M059J (cell line): ENCODE measurements around the gene RNF11. TPM values are rescaled to one million over a fixed set of nuclear protein-coding genes. Genes with fewer than 3 reads are reported as not detected.

Source experiments
- DNase-seq: peaks from one replicate; pipeline ENCODE4 v3.0.0-alpha.2; 2012; ENCODE audit warnings: low read depth
- total RNA-seq: library from RNA; depleted of rRNA; stranded (reverse); fragments of >200 nt; shearing (Covaris generic); gene quantifications from 2 replicates; pipeline ENCODE4 v1.2.3, GENCODE V29; 2014

The RNF11 gene
- total RNA-seq, 1 experiment from 2014 or later, result 237 TPM

DNA sequence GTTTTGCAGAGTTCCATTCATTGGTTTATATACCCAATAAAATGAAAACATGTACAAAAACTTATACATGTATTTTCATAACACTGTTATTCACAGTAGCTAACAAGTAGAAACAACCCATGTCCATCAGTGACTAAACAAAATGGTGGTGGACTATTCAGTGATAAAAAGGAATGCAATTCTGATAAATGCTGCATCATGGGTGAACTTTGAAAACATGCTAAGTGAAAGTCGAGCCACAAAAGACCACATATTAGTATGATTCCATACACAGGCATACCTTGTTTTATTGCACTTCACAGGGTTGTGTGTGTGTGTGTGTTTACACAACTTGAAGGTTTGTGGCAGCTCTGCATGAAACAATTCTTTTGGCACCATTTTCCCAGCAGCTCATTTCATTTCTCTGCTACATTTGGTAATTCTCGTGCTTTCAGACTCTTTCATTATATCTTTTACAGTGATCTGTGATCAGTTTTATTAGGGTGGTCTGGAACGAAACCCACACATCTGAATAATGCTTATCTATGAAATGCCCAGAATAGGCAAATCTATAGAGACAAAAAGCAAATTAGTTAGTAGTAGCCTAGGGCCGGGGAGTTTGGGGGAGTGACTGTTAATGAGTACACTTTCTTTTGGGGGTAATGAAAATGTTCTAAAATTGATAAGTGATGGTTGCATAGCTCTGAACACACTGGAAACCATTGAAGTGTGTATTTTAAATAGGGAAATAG is 27.2 kb downstream of the RNF11 start:
- no peak for DNase-seq

DNA sequence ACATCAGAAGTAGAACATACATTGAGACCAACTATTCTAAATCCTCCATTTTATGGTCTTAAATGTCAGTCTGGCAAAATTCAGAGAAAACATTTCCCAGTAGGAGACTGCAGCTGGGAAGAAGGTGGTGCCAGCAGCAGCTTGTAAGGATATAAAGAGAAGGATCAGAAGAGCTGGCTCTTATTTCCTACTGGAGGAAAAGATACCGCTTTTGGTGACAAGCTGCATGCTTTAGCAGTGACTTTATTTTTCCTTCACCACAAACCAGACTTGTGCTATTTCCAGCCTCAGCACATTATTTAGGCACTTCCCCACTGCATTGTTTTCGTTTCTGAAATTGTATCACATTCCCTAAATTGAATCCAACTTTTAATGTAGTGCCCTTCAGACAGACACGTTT is 28.4 kb downstream of the RNF11 start:
- peak; percentile 96 for DNase-seq

DNA sequence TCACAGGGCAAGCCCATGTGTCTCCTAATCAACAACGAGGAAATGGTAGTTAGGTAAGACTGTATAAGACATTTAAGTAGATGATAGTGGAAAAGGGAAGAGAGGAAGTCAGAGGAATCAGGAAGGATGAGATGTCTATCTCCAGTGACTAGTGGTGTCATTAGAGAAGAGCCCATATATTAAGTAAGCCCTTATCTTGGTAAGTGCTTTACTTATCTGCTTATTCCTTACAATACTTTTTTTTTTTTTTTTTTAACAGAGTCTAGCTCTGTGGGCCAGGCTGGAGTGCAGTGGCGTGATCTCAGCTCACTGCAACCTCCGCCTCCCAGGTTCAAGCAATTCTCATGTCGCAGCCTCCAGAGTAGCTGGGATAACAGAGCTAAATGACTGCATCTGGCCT is 29.5 kb downstream of the RNF11 start:
- DNase-seq, result no peak

DNA sequence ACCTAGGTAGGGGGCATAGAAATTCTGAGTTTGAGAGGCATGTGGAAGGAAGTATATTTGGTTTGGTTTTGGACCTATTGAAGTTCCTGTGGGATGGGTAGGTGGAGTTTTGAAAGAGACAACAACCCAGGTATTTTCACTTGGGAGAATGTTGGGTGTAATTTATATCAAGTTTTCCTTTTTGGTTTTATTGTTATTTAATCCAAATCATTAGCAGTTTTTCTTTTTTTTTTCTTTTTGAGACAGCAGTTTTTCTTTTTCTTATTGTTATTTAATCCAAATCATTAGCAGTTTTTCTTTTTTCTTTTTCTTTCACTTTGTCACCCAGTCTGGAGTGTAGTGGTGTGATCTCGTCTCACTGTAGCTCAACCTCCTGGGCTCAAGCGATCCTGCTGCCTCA is 30.1 kb downstream of the RNF11 start:
- DNase-seq, result no peak

DNA sequence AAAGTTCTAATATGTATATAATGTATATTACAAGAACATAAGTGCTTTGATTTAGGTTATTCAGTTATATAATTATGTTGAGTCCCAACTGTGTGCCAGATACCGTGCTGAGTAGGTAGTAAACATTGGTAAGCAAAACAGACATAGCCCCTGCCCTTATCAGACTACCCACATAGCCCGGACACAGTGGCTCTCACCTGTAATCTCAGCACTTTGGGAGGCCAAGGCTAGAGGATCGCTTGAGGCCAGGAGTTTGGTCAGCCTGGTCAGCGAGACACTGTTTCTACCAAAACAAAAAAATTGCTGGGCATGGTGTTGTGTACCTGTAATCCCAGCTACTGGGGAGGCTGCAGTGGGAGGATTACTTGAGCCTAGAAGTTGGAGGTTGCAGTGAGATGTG is 30.7 kb downstream of the RNF11 start:
- DNase-seq, result no peak

GRCh38 chr1:51268634-51269033 is 32.6 kb downstream of the RNF11 start:
- DNase-seq, result peak; percentile 64

GRCh38 chr1:51270751-51271150 is 34.7 kb downstream of the RNF11 start:
- DNase-seq, result no peak

GRCh38 chr1:51272916-51273315 is 36.8 kb downstream of the RNF11 start:
- DNase-seq, result no peak

DNA sequence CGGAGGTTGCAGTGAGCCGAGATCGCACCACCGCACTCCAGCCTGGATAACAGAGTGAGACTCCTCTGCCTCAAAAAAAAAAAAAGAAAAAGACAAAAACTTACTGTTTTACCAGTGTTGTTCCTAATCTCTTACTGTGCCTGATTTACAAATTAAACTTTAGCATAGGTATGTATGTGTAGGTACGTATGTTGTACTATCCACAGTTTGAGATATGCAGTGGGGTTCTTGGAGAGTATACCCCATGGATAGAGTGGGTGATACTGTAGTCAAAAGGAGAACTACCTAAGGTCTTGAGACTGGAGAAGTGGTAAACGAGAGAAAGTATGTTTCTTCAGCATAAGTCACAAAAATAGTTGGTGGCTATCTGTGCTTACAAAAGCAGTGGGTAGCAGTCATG is 38.6 kb downstream of the RNF11 start:
- DNase-seq, result no peak

DNA sequence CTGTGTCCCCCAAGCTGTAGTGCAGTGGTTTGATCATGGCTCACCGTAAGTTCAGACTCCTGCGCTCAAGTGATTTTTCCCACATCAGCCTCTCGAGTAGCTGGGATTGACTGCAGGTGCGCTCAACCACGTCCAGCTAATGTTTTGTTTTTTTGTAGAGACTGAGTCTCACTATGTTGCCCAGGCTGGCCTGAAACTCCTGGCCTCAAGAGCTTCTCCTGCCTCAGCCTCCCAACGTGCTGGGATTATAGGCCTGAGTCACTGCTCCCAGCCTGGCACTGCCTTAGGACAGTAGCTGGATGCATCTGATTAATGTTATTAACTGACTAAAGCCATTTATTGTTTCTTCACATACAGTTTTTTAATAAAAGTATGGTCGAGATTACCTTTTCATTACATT is 40.2 kb downstream of the RNF11 start:
- no peak for DNase-seq

GRCh38 chr1:51280321-51280978 is 44.4 kb downstream of the RNF11 start:
- DNase-seq, result no peak

GRCh38 chr1:51281807-51282206 is 45.7 kb downstream of the RNF11 start:
- DNase-seq, result no peak

GRCh38 chr1:51282605-51283004 is 46.5 kb downstream of the RNF11 start:
- DNase-seq, result no peak

- no peak for DNase-seq
Observed at GRCh38 chr1:51283979-51284378, 47.9 kb downstream of the RNF11 start.

- peak; percentile 91 for DNase-seq
Observed at GRCh38 chr1:51284487-51284954, 48.4 kb downstream of the RNF11 start.

- no peak for DNase-seq
Observed at GRCh38 chr1:51285055-51285454, 49.0 kb downstream of the RNF11 start.

DNA sequence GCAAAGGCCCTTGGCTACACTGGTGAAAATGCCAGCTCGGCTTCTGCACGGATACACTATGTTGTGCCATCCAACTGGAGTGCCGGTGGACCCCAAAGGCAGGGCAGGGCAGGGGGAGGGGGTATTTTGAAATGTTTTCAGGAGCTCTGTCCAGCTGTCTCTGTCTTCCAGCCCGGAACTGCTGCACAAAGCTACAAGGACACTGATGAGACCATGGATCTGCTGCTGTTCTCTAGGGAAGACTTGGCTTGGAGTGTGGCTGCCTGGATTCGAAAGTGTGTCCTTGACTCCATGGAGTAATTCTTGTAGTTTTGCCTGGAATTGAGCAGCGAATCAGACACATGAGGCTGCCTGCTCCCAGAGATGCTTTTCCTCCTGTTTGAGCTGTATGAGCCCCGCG is 51.9 kb downstream of the RNF11 start:
- DNase-seq, result no peak

DNA sequence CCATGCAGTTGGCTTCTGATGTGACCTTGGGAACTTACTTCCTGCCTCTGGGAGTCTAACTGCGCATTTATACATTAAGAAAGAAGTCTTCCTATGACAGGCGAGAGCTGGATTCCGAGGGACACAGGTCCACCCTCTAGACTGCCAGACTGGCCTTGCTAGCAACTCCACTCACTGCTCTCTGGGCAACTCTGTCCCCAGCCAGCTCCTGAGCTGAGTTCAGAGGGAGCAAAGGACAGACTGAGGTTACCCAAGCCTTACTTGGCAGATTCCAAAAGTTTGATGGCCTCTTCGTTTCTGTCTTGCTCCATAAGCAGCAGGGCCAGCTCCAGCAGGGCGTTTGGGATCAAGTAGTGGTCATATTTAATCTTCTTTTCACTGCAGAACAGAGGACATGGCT is 52.5 kb downstream of the RNF11 start:
- DNase-seq, result no peak

GRCh38 chr1:51289676-51290488 is 53.8 kb downstream of the RNF11 start:
- DNase-seq, result no peak

DNA sequence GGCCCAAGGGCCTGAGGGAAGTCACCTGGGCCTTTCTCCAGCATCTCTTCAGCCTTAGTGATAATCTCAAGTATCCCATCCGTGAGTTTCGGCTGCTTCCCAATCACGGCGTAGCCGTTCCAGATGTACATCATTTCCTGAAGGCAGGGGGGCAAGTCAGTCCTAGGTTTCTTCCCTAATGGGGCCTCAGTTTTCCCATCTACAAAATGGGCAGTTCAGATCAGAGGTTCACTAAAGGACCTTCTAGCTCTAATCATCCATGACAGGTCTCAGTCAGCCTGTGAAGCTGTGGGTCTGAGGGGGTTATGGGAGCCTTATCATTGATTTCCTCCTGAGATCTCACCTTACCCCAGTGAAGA is 54.4 kb downstream of the RNF11 start:
- DNase-seq, result no peak

- no peak for DNase-seq
Observed at GRCh38 chr1:51293898-51294515, 57.9 kb downstream of the RNF11 start.

GRCh38 chr1:51294566-51295184 is 58.6 kb downstream of the RNF11 start:
- DNase-seq, result no peak
